Esophagus squamous epithelium (tissue), 4 donors: Measurements from ENCODE around the gene ISYNA1.

Source experiments
- POLR2A ChIP-seq, 4 donors: fragments of 450-650 bp; IDR thresholded peaks; one replicate each; pipeline ENCODE4 v1.6.1; 2017; ENCODE audit warnings: antibody characterized with exemption in 4 of 4, mild to moderate bottlenecking in 4 of 4, moderate library complexity in 3 of 4
- TF ChIP-seq, protein P1 (sequence below), 6 experiments: fragments of 450-650 bp in 4 of 6; fragments of 200-600 bp in 2 of 6; sonication (generic) in 2 of 6; IDR thresholded peaks; one replicate each; pipeline ENCODE4 v1.5.1; 2016 to 2019; ENCODE audit warnings: antibody characterized with exemption in 6 of 6, mild to moderate bottlenecking in 4 of 6, moderate library complexity in 4 of 6

DNA sequence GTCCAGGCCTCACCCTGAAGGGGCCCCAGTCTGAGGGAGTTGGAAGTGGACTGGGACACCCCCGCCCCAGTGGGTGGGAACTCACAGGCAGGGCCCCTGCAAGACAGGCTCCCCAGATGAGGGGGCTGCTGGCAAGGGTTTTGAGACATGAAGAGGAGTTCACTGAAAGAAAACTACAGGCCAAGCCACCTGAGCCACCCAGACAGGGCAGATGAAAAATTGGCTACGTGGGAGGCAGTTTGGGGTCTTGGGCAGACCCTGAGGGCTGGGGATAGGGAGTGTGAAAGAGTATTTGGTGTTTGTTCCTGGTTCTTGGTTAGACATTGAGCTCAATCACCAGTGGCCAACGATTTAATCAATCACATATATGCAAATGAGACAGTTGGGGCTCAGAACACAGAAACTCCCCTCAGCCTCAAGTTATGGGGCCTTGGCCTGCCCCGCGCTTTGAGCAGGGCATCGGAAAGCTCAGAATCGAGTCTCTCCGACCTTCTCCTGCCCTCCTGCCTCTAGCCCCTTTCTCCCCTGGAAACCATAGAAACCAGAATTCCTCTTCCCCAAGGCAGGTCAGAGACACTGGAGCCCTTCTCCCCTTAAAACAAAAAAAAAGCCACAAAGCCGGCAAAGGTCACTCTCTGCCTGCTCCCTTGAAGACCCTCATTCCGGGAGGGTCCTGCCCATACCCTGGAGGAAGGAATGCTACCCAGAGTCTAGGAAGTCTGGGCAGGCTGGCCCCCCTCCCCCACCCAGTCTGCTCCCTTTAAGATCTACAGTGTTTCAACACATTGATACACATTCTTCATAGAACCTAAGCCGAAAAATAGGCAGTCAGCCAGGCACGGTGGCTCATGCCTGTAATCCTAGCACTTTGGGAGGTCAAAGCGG is 1.3 kb upstream of the ISYNA1 start:
- TF ChIP-seq, protein P1, sequence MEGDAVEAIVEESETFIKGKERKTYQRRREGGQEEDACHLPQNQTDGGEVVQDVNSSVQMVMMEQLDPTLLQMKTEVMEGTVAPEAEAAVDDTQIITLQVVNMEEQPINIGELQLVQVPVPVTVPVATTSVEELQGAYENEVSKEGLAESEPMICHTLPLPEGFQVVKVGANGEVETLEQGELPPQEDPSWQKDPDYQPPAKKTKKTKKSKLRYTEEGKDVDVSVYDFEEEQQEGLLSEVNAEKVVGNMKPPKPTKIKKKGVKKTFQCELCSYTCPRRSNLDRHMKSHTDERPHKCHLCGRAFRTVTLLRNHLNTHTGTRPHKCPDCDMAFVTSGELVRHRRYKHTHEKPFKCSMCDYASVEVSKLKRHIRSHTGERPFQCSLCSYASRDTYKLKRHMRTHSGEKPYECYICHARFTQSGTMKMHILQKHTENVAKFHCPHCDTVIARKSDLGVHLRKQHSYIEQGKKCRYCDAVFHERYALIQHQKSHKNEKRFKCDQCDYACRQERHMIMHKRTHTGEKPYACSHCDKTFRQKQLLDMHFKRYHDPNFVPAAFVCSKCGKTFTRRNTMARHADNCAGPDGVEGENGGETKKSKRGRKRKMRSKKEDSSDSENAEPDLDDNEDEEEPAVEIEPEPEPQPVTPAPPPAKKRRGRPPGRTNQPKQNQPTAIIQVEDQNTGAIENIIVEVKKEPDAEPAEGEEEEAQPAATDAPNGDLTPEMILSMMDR (IDR thresholded peaks at IDR 0.05) = no peak
- no peak for TF ChIP-seq POLR2A (IDR thresholded peaks at IDR 0.05)
